GM18517 (cell line): ENCODE results near the gene PDLIM7.

Experiments
- ATAC-seq: cut with Tn5 transposase; IDR thresholded peaks from one replicate; pipeline ENCODE4 v1.9.1; 2021; ENCODE audit warnings: mild to moderate bottlenecking, moderate library complexity; ENCODE audit not compliant: unreplicated experiment

Gene PDLIM7

GRCh38 chr5:177446200-177447065 lies 51.0 kb downstream of the PDLIM7 start, which contains the start of gene PRR7:
TSS of gene PRR7 (plus strand) at chr5:177446814. CDS start at chr5:177455068, 8,254 bp downstream.
- peak; percentile 53 for ATAC-seq

- ATAC-seq: no peak
Observed at GRCh38 chr5:177445917-177446199, 51.5 kb downstream of the PDLIM7 start.

- ATAC-seq: no peak
Observed at GRCh38 chr5:177445052-177445916, 52.1 kb downstream of the PDLIM7 start.

GRCh38 chr5:177444106-177445051 lies 53.0 kb downstream of the PDLIM7 start:
- ATAC-seq: no peak

- no peak for ATAC-seq
Observed at GRCh38 chr5:177443144-177443983, 54.0 kb downstream of the PDLIM7 start.

- no peak for ATAC-seq
Observed at GRCh38 chr5:177442066-177442826, 55.2 kb downstream of the PDLIM7 start.

GRCh38 chr5:177440990-177441780 lies 56.2 kb downstream of the PDLIM7 start:
- no peak for ATAC-seq

- ATAC-seq: no peak
Observed at GRCh38 chr5:177440211-177440989, 57.0 kb downstream of the PDLIM7 start.

GRCh38 chr5:177439518-177440053 lies 57.8 kb downstream of the PDLIM7 start:
- ATAC-seq: no peak

- no peak for ATAC-seq
Observed at GRCh38 chr5:177438468-177438867, 58.9 kb downstream of the PDLIM7 start.

- no peak for ATAC-seq
Observed at GRCh38 chr5:177437623-177438022, 59.8 kb downstream of the PDLIM7 start.

GRCh38 chr5:177435847-177436536 lies 61.4 kb downstream of the PDLIM7 start:
- no peak for ATAC-seq

- no peak for ATAC-seq
Observed at GRCh38 chr5:177434942-177435738, 62.3 kb downstream of the PDLIM7 start.

GRCh38 chr5:177434437-177434836 lies 63.0 kb downstream of the PDLIM7 start:
- ATAC-seq: no peak

GRCh38 chr5:177433658-177434217 lies 63.7 kb downstream of the PDLIM7 start:
- ATAC-seq: no peak
